Colon (tissue), 2 donors: ENCODE measurements around the gene LRRC47.
"Not testable (repeated sequence)": the region's sequence is repeated elsewhere in the genome, so short reads cannot be mapped to it uniquely, and the experiment has no call there.

Experiments used
- FAIRE-seq: peaks from 2 replicates; lab custom pipeline; 2012; peaks lifted over from hg19 to GRCh38; lab: Jason Lieb, UNC
- donor health status: control.
- donor health status: control.

The LRRC47 gene

DNA sequence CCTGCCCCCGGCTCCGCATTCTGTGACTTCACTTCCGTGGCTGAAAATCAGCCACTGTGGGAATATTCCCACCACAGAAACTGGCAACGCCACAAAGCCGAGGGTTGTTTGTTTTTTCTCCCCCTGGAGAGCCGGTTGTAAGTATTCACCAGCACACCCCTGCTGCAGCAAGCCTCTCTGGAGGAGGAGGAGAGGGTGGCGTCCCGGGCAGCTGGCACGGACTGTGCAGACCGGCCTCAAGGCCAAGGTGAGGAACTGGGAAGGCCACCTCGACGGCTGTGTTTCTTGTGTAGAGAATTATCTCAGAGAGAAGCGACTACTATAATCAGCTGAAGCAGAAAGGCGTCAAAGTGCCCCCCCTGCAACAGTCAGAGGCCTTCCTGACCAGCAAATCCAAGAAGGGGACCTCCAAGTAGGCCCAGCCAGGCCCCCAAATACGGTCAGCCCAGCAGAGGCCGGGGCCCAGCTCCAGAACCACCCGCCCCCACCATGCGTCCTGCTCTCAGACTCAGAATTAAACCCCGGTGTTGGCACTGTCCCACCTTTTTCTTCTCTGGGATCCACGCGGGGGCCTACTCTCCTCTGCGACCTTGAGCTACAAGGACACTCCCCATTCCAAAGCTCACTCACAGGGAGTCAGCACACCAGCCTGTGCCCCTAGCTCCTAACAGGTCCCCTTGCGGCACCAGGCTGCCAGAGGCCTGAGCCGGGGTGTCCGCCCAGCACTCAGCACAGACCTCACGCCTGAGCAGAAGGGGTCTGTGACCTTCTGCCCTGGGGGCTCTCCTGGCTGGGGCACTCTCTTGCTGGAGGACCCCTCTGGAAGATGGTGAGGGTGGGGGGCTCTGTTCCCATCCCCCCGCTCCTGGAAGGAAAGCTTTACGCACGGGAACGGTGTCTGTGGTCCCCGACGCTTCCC lies 24.9 kb downstream of the LRRC47 start:
- FAIRE-seq: no peak

DNA sequence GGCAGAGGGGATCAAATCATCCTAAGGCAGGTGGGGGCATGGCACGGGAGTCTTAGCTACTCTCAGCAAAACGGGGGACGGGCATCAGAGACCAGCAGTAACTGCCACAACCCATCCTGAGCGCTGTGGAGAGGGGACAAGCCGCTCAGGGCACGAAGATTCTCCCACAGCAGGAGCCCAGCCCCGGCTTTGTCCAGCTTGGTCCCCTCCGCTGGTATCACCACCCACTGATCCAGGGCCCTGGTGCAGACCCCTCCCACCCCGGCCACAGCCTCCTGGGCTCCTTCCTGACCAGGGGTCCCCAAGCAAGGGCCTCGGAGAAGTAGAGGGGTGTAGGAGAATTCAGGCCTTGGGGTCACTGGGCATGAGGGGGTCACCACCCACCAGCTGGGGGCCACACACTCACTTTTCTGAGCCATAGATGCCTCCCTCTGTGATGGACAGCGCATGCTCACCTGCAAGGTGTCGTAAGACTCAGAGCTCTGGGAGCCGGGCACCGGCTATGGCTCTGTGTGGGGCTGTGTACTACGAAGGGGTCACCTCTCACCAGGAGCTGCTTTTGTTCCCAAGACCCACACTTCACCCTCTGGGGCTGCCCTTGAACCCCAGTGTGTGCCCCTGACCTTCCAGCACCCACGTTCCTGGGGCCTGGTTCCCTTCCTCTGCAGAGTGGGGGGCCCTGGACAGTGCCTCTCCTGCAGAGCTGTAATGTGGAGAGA lies 26.1 kb downstream of the LRRC47 start:
- no peak for FAIRE-seq

DNA sequence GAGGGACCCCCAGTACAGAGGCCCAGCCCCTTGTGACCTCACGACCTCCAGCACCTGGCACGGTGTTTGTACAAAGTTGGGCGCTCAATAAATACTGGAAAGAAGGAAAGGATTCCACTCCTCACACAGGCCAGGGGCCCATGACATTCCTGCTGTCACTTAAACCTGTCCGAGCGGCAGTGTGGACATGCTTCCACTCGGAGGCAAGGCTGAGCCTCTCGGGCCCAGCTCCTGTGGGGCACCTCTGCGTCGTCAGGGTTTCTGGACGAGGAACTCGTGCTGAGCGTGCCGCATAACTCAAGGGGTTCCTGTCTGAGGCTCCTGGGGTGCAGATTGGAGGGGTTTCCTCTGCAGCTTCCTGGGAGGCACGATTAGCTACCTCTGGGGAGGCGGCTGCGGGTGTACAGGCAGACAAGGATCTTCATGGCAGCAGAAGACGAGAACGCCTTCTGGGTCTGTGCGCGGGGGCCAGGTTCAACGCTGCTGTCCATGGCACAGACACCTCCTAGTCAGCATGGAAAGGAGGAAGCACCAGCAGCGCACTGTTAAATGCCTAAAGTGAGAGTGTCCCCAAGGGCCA lies 27.4 kb downstream of the LRRC47 start:
- FAIRE-seq: no peak

DNA sequence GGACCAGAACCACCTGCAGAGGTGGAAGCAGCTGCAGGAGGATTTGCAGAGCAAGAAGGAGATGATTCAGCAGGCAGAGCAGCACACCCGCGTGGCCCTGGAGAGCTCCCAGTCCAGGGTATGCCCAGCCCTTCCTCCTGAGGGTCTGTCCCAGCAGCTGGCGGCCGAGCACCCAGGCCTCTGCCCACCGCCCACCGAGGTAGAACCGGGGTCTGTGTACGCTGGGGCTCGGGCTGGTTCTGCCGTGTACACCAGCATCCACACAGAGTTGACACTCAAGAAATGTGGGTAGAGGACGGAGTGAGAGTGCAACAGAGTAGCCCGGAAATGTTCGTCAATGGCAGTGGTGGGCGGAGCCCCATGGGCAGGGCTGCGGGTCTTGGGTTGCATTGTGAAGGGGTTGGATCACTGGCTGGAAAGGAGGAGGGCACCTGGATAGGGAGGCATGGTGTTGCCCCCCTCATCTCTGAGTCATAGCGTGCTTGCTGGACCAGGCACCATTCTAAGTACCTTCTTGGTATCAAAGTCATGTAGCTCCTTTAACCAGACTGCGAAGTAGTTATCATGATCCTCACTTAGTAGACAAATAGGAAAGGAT lies 28.9 kb downstream of the LRRC47 start:
- no peak for FAIRE-seq

DNA sequence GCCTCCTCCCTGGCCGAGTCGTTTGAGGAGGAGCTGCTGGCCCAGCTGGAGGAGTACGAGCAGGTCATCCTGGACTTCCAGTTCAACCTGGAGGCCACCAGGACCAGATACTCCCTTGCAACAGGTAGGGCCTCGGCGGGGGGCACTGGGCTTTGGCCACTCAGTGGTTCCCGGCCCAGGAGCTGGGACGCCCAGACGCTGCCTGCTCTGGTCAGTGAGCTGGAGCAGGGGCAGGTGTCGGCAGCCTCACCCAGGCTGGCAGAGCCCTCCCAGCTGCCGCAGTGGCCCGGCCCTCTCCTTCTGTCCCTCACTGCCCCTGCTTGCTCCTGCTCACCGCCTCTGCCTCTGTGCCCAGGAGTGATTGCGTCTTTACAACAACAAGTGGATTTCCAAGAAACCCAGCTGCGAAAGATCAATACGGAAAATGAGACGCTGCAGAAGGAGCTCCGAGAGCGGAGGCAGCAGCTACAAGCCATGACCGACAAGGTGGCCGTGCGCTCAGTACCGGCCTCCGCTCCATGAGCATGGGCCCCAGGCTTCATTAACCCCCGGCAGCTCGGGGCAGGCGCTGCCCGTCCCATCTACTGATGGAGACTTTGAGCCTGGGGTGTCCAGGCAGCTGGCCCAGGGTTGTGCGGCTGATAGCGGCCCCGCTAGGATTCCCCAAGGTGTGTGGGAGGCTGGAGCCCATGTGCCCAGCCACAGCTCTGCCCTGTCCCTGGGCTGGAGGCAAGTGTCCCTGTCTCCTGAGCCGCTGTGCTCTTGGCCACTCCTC lies 32.8 kb downstream of the LRRC47 start:
- FAIRE-seq: no peak

DNA sequence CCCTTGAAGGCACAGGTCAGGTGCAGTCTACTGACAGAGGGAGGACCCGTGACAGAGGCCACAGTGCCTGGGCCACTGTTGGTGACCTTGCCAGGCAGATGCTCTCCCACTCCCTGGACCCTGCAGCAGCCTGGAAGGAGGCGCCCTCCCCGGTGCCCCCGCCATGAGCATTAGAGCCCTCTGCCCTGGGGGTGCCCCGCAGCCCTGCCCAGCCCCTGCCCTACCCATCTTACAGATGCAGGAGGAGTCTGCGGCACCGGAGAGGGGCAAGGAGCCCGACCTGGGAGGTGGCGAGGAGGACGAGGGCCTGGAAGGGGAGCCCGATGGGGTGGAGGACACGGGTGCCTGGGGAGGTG lies 33.4 kb downstream of the LRRC47 start:
- FAIRE-seq: no peak

DNA sequence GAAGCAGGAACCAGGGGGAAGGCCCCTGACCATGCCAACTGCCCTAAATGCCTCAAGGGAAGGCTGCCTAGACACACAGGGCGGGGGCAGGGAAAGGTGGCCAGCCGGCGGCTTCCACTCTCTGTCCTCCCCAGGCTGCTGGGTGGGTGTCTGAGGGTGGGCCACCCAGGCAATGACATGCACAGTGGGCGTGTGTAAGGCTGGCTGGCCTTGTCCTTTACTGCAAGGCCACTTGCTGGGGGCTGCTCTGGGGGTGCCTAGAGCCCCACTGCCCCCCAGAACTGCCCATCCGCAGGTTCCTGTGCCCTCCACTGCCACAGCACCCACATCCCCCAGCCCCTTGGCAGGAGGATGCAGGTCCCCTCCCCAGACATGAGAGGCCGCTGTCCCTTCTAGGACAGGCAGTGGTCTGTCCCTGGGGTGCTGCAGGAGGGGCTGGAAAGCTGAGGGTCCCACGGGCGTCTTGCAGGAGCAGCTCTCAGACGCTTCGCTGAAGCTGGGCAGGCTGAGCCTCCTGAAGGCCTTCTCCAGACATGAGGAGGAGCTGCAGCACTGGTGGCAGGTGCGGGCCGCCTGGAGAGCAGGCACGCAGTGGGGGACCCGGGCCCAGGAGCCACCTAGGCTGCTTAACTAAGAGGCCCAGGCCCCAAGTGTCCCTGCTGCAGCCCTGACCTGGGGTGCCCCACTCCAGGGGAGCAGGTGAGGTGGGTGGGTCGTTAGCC lies 34.0 kb downstream of the LRRC47 start:
- FAIRE-seq: no peak

DNA sequence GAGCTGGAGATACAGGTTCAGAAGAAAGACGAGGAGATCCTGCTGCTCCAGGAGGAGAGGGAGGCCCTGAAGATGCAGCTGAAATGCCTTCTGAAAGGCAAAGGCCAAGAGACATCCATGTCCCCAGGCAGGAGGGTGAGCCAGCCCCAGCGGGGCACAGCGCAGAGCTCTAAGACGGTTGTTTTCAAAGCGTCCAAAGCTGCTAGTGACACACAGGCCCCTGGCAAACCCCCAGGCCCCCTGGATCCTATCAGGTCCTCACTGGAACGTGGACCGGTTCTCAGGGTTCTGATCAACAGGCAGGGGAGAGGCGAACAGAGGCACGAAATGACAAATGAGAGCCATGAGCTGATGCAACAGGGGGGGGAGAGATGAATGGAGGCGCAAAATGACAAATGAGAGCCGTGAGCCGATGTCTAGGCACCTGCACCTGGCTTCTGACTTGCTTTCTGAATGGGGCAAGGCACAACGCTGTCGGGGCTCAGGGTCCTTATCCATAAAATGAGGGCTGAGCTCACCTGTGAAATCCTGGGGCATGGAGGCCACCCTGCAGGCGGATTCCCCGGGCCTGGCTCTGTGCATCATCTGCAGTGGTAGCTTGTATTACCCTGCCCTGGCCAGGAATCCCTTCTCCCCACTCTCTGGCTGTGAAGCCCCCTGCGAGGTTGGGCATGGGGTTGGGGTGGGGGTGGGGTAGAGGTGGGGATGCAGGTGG lies 34.8 kb downstream of the LRRC47 start:
- no peak for FAIRE-seq

DNA sequence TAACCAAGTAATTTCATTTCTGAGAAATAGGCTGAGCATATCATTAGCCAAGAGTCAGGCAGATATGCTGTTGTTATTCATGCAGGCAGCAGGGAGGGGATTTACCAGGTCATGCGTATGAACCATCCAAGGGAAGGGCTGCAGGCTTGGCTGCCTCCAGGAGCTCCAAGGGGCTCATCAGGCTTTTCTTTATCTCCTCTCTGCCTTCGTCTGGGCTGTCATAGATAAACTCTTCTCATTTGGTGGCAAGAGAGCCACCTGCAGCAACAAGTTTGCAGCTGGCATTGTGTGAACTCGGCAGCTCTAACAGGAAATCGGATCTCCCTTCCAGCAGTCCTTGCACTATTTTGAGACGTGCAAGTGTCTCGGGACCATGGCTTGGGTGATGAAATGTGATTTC lies 36.5 kb downstream of the LRRC47 start:
- FAIRE-seq: no peak

DNA sequence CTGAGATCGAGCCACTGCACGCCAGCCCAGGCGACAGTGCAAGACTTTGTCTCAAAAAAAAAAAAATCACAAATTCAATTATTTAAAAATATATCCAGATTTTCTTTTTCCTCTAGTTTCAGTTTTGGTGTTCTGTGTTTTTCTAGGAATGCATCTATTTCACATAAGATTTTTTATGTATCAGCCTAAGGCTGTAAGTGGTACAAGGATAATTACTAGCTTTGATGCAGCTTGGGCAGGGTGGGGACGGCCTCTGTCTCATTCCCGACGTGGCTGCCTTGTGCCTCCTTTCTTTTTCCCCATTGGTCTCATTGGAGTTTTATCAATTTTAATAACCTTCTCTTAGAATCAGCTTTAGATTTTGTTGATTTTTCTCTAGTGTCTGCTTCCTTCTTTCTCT lies 37.1 kb downstream of the LRRC47 start:
- FAIRE-seq: no peak

DNA sequence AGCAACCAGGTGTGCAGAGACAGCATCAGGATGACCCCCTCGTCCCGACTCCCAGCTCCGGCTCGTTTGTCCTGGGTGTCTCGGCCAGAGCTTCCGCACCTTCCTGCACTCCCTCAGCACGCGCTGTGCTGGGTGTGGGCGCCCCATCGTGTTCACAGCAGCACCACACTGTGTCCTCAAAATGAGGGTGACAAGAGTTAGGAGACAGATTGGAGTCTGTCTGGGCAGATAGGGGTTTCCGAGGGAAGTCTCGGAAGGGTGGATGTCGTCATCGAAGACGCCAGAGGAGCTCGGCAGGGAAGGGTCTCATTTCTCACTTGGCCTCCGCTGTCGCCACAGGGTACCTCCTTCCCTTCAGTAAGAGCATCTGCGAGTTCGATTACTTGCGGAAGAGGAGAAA lies 39.9 kb downstream of the LRRC47 start:
- FAIRE-seq: no peak

DNA sequence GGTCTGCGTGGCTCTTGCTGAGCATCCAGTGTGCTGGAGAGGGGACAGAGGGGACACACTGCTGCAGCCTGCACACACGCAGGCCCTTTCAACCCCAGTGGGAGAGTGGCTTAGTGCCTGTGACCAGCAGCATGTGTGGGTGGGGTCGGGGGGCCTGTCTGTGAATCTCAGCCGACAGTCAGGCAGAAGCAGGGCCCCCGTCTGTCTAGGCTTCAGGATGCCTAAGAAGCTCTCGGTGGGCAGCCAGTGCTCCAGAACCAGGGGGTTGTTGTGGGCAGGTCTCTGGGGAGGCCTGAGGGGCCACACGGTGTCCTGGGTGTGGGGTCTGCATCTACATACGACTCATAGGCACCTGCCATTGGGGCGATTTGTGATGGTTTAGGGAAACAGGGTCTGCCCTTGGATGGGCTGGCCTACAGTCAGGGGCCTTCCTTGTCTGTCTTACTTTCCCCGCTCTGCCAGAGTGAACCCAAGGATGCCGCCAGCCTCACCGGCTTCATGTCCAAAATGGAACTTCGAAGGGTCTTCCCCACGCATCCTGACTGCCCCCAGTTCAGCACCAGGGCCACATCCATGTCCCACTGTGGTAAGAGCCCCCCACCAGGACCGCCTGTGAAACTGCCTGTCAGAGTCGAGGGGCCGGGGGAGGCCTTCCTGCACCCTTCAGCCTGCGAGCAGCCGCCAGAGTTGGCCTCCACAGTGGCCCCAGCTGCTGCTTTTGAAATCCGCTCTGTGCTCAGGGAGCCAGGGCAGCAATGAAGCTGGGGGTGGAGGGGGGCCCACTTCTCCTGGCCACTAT lies 42.4 kb downstream of the LRRC47 start:
- no peak for FAIRE-seq

DNA sequence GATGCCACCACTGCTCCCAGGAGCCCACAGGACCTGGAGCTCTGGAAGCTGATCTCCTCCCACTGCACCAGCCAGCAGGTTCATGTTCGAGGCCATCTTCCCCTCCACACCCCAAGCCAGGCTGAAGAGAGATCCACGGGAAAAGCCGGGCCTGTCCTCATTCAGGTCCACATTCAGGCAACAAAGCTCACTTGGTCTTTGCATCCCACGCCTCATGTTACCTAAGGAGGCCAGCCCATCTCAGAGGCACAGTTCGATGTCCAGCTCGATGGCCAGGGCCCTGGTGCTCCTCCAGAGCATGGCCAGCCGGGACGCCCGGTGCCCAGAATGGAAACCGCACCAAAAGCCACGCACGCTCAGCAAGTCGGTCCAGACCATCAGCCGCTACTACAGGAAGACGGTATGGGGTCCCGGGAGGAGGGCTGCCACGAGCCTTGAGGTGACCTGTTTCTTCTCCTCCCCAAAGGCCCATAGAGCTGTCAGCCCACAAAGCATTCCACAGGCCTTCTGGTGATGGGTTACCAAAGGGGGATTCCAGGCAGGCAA lies 43.8 kb downstream of the LRRC47 start, which contains the start of gene CCDC27:
CCDC27 (plus strand) TSS at position 51 of the 546 bp plus-strand sequence; CDS start at position 83, 32 bp downstream.
- FAIRE-seq: no peak

DNA sequence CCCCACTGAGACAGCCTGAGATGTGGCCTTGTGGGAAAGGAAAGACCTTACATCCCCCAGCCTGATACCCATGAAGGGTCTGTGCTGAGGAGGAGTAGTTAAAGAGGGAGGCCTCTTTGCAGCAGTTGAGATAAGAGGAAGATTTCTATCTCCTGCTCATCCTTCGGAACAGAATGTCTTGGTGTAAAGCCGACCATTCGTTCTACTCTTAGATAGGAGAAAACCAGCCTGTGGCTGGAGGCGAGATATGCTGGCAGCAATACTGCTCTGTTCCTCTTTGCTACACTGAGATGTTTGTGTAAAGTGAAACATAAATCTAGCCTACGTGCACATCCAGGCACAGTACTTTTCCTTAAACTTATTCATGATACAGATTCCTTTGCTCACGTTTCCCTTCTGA lies 45.6 kb downstream of the LRRC47 start:
- FAIRE-seq: no peak

DNA sequence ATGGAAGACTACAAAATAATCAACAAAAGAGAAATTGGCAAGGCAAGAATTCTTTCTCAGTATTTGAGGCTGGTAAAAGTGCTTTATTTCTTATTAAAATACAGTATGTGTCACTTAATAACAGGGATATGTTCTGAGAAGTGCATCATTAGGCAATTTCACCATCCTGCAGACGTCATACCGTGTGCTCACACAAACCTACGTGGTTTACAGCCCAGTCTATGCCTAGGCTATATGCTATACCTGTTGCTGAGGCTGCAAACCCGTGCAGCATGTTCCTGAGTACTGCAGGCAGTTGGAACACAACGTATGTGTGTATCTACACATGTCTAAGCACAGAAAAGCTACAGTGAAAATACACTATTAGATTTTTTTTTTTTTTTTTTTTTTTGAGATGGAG lies 46.8 kb downstream of the LRRC47 start:
- no peak for FAIRE-seq

DNA sequence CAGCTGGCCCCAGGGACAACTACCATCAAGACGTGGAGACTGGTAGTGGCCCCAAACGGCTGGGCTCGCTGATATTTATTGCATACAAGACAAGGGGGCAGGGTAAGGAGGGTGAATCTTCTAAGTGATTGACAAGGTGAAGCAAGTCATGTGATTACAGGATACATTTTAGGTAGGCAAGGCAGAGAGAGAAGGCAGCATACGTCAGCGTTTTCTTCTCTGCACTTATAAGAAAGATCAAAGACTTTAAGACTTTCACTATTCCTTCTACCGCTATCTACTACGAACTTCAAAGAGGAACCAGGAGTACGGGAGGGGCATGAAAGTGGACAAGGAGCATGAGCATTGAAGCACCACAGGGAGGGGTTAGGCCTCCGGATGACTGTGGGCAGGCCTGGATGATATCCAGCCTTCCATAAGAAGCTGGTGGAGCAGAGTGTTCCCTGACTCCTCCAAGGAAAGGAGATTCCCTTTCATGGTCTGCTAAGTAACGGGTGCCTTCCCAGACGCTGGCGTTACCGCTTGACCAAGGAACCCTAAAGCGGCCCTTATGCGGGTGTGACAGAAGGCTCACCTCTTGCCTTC lies 47.9 kb downstream of the LRRC47 start:
- not testable (repeated sequence) for FAIRE-seq

DNA sequence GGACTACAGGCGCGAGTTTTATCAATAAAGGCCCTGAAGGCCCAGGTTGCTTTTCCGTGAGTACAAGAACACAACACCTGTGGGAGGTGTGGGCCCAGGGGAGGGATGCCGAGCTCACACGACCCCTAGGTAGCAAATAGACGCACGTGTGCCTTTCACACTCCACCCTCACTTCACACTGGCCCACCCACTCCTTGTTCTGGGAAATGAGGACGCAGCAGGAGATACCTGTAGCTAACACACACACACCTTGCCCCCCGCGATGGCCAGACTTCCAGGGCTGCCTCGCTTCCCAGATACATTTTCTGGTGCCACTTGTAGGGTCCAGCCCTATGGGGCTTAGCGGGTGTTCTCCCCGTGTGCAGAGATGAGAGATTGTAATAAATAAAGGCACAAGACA lies 48.4 kb downstream of the LRRC47 start:
- FAIRE-seq: no peak

DNA sequence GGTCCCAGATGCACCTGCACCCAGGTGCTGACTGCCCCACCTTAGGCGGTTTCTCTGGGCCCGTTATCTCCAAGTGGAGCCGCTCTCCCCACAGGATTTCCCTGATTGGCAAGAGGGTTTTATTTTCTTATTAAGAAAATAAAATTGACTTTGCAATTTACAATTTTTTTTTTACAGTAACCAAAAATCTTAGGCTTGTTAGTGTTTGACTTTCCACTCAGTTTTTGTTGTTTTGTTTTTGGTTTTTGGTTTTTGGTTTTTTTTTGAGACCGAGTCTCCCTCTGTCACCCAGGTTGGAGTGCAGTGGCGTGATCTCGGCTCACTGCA lies 48.8 kb downstream of the LRRC47 start:
- FAIRE-seq: no peak

DNA sequence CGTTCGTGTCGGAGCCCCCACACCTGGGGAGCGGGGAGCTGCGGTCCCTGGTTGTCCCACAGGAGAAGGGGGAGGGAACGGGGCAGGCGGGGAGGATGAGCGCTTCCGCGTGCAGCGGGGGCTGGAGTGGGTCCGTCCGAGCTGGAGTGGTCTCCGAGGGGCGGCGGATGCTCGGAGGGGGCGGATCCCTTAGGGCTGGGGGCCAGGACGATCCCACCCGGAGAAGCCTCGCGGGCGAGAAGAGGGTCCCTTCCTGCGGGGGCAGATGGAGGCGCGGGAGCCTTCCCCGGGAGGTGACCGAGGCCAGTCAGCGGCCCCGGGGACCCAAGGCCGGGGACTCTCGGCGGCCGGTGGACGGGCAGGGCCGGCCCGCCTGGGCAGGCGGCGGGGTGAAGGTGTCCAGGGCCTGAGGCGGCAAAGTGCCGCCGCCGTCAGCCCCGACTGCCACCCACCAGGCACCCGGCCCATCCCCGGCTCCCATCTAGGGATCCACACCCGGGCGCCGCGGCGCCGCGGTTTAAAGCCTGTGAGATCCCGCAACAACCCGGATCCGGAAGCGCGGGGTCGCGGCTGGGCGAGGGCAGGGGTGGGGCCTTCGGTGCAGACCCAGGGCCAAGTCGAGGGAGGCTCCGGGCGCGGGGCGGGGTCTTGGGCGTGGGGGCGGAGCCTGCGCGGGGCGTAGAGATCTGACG lies 49.3 kb downstream of the LRRC47 start:
- FAIRE-seq: no peak
